Thymus (tissue), 11 donors: ENCODE data around the gene TAF1B. TPM values are rescaled to one million over a fixed set of nuclear protein-coding genes. Genes with fewer than 3 reads are reported as not detected.

ENCODE experiments used
- DNase-seq, 9 donors: peaks; one replicate each; pipeline ENCODE4 v3.0.0-alpha.2; 2013; ENCODE audit warnings: low spot score in 9 of 9, low read depth in 6 of 9, missing footprints in 1 of 9
- H3K27ac ChIP-seq, 2 donors: one replicate each; pipeline ENCODE4 v1.5.1; 2013; ENCODE audit warnings: control low read depth in 1 of 2, low read depth in 1 of 2, low read length in 1 of 2, mild to moderate bottlenecking in 1 of 2, moderate library complexity in 1 of 2
- H3K27me3 ChIP-seq, 2 donors: one replicate each; pipeline ENCODE4 v1.5.1; 2013; ENCODE audit warnings: low read length in 1 of 2; ENCODE audit not compliant: control insufficient read depth in 2 of 2, insufficient read depth in 1 of 2
- H3K36me3 ChIP-seq, 2 donors: one replicate each; pipeline ENCODE4 v1.5.1; 2013; ENCODE audit warnings: low read length in 1 of 2, mild to moderate bottlenecking in 1 of 2, moderate library complexity in 1 of 2; ENCODE audit not compliant: control insufficient read depth in 2 of 2, insufficient read depth in 2 of 2
- H3K4me1 ChIP-seq, 2 donors: one replicate each; pipeline ENCODE4 v1.5.1; 2013; ENCODE audit warnings: low read length in 2 of 2; ENCODE audit not compliant: control insufficient read depth in 2 of 2, insufficient read depth in 2 of 2
- H3K4me3 ChIP-seq, 2 donors: one replicate each; pipeline ENCODE4 v1.5.1; 2013; ENCODE audit warnings: low read length in 2 of 2, control low read depth in 1 of 2, mild to moderate bottlenecking in 1 of 2
- H3K9me3 ChIP-seq, 2 donors: one replicate each; pipeline ENCODE4 v1.5.1; 2013; ENCODE audit warnings: low read length in 1 of 2, mild to moderate bottlenecking in 1 of 2; ENCODE audit not compliant: control insufficient read depth in 2 of 2, insufficient read depth in 1 of 2
- WGBS: extraction: QIAGEN DNeasy Blood & Tissue Kit; methylation state at CpG from one replicate; pipeline ENCODE4 v1.1.7; 2013; 5-methylcytosine and 5-hydroxymethylcytosine counted together
- polyA plus RNA-seq: library from polyadenylated mRNA; stranded (reverse); fragments of 200-250 nt; gene quantifications from one replicate; pipeline ENCODE4 v1.2.3, GENCODE V29; 2013
- total RNA-seq: library from RNA; stranded (reverse); fragments of 120-200 nt; gene quantifications from one replicate; pipeline ENCODE4 v1.2.4, GENCODE V29; 2013
- donor health status: healthy.

Gene TAF1B
- total and polyA plus RNA-seq, 2 donors = 9.4 to 17.3 TPM

DNA sequence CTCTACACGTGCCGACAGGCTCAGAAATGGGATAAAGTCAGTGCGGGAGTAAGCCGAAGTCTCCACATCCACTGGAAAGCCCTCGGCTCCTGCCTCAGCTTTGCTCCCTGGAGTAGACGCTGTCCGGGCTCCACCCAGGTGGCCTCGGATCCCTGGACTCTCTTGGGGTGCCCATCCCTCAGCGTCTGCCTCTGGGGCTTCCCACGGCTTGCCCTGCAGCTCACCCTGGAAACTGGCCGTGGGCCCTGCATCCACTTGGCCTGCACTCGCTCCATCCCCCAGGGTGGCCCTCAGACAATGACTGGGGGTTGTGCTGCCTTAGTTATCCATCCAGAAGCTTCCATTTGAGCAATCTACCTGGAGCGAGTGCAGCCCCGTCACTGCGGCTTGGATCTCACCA, 36.2 kb upstream of the TAF1B start:
- H3K27me3 ChIP-seq = no peaks in the 10 kb centered on the region
- no peaks in the 10 kb centered on the region for H3K9me3 ChIP-seq
- H3K36me3 ChIP-seq = no peaks in the 10 kb centered on the region
- peaks cover 0 to 2% of the 10 kb centered on the region in 2 donors for H3K4me1 ChIP-seq
- DNase-seq = no peak
- H3K4me3 ChIP-seq = no peak overlapping the region
- H3K27ac ChIP-seq = no peak overlapping the region
- 97% methylated on average over 15 of the region's 15 CpGs for WGBS

DNA sequence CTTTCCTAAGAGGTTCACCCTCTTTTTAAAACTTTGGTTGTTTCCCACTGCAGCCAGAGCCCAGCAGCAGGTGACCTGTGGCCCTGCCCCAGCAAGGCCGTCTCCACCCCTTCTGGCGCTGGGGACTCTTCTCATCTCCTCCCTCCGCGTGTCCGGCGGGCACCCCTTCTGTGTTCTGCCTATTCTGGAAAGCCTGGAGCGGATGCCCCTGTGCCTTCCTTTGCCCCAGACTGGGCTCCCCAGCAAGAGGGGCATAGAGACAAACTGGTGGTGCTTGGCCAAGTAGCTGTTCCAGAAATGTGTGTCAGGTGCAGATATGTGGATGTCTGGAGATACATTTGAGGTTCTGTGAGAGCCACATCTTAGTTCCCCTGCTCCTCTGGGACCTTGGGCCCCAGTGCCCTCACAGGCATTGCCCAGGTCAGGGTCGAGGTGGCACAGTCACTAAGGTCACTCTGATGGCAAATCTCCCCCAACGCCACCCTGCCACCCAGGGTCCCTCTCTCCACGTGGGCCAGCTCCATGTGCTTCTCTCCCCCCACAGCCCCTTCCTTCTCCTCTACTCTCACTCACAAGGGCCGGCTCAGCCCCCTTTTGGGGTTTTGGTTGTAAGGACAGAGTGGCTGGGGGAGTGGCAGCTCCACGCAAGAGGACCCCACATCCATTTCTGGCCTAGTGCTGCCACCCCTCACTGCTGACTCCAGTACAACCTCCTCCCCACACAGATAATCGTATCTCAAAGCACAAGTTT, 35.5 kb upstream of the TAF1B start:
- WGBS = 95% methylated on average over 13 of the region's 13 CpGs
- H3K27me3 ChIP-seq = no peaks in the 10 kb centered on the region
- H3K4me3 ChIP-seq = no peak overlapping the region
- H3K9me3 ChIP-seq = no peaks in the 10 kb centered on the region
- H3K27ac ChIP-seq = no peak overlapping the region
- peaks cover 0 to 2% of the 10 kb centered on the region in 2 donors for H3K4me1 ChIP-seq
- DNase-seq = no peak
- no peaks in the 10 kb centered on the region for H3K36me3 ChIP-seq

DNA sequence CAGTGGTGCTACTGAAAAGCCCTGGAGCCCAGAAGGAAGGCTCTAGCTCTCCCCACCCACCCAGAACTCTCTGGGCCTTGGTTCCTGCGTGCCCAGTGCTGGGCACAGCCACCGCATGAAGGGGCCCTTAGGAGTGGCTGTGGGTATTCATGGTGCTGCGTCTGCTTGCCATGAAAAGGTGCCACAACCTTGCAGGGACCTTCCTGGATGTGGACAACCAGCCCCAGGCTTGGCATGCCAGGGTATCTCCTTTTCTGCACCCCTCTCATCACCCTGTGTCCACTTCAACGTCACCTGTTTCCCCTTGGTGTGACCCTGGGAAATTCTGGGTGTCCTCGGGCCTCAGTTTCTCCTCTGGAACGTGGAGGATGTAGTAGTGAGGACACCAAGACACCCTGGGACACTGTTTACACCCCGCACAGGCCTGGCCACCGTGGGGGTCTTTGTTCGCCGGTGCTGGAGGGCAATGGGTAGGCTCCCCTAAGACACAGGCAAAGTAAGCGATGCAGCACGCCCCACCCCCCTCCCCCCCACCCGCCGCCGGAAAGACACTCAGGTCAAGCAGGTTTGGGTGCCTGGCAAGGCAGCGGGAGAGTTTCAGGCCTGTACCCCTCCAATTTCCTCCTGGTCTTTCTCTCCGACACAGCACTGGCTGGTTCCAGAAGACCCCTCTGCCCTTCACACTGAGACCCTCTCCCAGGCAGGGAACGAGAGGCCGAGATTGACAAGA, 34.8 kb upstream of the TAF1B start:
- DNase-seq = no peak
- H3K4me3 ChIP-seq = no peak overlapping the region
- 91% methylated on average over 19 of the region's 19 CpGs for WGBS
- H3K27ac ChIP-seq = no peak overlapping the region
- H3K36me3 ChIP-seq = no peaks in the 10 kb centered on the region
- H3K27me3 ChIP-seq = peaks cover 0 to 1% of the 10 kb centered on the region in 2 donors
- peaks cover 0 to 3% of the 10 kb centered on the region in 2 donors for H3K4me1 ChIP-seq
- H3K9me3 ChIP-seq = no peaks in the 10 kb centered on the region

DNA sequence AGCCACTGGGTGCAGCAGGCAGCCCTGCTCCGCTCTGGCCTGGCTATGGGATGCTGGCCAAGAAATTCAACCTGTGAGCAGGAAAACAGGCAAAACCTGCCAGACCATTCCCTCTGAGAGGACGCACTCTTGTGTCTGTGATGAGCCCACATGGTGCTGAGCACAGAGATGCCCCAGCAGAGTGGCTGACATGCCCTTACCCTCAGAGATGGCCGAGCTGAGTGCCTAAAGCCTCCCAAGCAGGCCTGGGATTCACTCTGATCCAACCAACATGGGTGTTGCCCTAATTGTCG, 34.3 kb upstream of the TAF1B start:
- Histone ChIP-seq H3K36me3 (no peaks in the 10 kb centered on the region), H3K4me3 (no peak overlapping the region), H3K27me3 (peaks cover 0 to 6% of the 10 kb centered on the region in 2 donors), H3K9me3 (no peaks in the 10 kb centered on the region), H3K27ac (no peak overlapping the region), H3K4me1 (peaks cover 0 to 6% of the 10 kb centered on the region in 2 donors)
- 96% methylated on average over 4 of the region's 4 CpGs for WGBS
- no peak for DNase-seq

DNA sequence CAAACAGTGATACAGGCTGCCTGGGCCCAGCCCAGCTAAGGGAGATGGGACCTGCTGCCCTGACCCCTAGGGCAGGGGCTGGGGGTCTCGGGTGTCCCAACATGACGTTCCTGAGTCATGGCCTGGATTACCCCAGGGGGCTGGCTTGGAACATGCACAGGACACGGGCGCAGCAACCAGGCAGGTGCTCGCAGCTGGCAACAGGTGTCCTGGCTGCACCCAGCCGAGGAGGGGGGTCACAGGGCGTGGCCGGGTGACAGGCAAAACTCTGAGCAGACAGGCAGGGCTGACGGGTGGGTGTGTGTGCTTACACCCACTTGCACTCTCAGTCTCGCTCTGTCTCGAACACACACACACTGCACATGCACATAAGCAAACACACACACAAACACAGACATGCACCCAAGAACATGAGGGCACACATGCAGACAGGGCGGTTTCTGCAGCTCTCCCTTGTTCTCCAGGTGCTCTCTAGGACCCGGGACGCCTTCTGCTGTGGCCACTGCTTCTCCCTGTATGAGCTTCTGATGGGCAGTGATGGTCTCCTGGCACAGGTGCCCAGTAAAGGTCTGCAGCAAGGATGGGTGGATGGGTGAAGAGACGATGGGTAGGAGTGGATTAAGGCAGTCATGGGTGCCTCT, 33.7 kb upstream of the TAF1B start:
- Histone ChIP-seq H3K9me3 (no peaks in the 10 kb centered on the region), H3K27ac (no peak overlapping the region), H3K4me3 (no peak overlapping the region), H3K27me3 (peaks cover 0 to 9% of the 10 kb centered on the region in 2 donors), H3K4me1 (peaks cover 0 to 6% of the 10 kb centered on the region in 2 donors), H3K36me3 (no peaks in the 10 kb centered on the region)
- DNase-seq = no peak
- 91% methylated on average over 15 of the region's 15 CpGs for WGBS

DNA sequence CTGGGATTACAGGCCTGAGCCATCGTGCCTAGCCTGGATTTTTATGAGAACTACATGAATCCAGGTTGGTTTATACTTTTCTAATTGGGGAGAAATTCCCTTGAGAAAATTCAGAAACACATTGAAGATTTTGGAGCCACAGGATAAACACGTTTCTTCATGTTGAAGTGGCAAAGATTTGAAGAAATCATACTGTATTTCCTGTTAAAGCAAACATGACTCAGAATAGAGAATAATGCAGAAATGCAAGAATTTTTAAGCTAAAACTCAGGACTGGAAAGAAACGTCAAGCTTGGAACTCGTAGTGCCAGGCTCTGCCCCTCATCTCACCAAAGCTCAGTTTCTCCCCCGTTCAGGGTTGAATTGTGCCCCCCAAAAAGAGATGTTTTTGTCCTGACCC, 32.1 kb upstream of the TAF1B start:
- Histone ChIP-seq H3K27ac (no peak overlapping the region), H3K4me1 (peaks cover 0 to 12% of the 10 kb centered on the region in 2 donors), H3K9me3 (no peaks in the 10 kb centered on the region), H3K27me3 (peaks cover 0 to 11% of the 10 kb centered on the region in 2 donors), H3K4me3 (no peak overlapping the region), H3K36me3 (no peaks in the 10 kb centered on the region)
- 89% methylated on average over 5 of the region's 5 CpGs for WGBS
- no peak for DNase-seq

DNA sequence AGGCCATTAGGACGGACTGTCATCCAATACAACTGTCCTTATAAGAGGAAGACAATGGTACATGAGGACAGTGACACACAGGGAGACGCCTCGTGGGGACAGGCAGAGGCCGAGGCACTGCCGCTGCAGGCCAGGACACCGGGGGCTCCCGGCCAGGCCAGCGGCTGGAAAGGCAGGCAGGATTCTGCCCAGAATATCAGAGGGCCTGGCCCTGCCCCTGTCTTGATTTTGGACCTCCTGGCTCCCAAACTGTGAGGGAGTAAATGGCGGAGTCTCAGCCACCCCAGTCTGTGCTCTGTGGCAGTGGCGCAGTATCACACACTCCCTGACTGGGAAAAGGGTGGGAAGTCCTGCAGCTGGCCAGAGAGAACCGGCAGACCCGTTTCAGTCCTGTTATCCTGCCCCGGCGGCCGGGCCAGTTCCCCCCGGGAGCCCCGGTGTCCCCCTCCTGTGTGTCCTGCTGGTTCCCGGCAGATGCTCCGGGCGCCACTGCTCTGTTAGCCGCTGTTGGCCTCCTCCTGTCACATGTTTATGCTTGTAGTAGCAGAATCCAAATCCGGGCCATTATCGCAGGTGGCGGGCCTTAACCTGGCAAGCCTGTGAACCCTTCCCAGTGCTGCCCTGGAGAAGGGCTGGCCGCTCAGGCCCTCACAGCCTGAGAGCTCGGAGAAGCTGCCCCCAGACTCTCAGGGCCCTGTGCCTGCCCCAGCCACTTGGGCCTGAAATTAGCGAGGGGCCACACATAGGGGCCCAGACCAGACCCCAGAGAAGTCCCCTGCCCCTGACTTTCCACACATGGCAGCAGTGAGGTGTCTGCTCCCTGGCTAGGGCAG, 31.4 kb upstream of the TAF1B start:
- H3K9me3 ChIP-seq = no peaks in the 10 kb centered on the region
- DNase-seq = no peak
- peaks cover 0 to 11% of the 10 kb centered on the region in 2 donors for H3K27me3 ChIP-seq
- H3K27ac ChIP-seq = no peak overlapping the region
- no peaks in the 10 kb centered on the region for H3K36me3 ChIP-seq
- peaks cover 0 to 12% of the 10 kb centered on the region in 2 donors for H3K4me1 ChIP-seq
- H3K4me3 ChIP-seq = no peak overlapping the region
- 93% methylated on average over 27 of the region's 27 CpGs for WGBS

DNA sequence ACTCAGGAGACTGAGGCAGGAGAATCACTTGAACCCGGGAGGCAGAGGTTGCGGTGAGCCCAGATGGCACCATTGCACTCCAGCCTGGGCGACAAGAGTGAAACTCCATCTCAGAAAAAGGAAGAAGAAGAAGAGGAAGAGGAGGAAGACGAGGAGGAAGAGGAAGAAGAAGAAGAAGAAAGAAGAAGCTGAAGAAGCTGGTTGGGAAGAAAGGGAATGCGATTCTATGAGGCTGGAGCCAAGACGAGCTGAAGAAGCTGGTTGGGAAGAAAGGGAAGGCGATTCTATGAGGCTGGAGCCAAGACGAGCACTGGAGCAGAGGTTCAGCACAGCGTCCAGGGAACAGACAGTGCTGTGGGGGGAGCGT, 30.3 kb upstream of the TAF1B start:
- no peak overlapping the region for H3K27ac ChIP-seq
- peaks cover 0 to 11% of the 10 kb centered on the region in 2 donors for H3K27me3 ChIP-seq
- no peaks in the 10 kb centered on the region for H3K36me3 ChIP-seq
- H3K4me3 ChIP-seq = no peak overlapping the region
- no peak for DNase-seq
- WGBS = 84% methylated on average over 10 of the region's 10 CpGs
- H3K4me1 ChIP-seq = peaks cover 0 to 12% of the 10 kb centered on the region in 2 donors
- H3K9me3 ChIP-seq = no peaks in the 10 kb centered on the region
